ENCODE results near the gene MPPED2. TPM values are rescaled to one million over a fixed set of nuclear protein-coding genes. Genes with fewer than 3 reads are reported as not detected.

The MPPED2 gene
- total RNA-seq, 1 experiment from 2014 or later = not detected

- no peak overlapping the region for H2AFZ ChIP-seq (ENCODE audit: low read depth, low read length, poor library complexity, severe bottlenecking)
- H3K4me1 ChIP-seq (ENCODE audit: control insufficient read depth in 1 of 2, insufficient read depth in 2 of 2, low read length in 2 of 2) = no peaks in the 10 kb centered on the region
- ChIA-PET CTCF (no interaction called here), RAD21 (ENCODE audit: low non-redundant PET in 1 of 2, low total read pairs in 2 of 2, uncharacterized antibody in 2 of 2, unreplicated experiment in 2 of 2) (no interaction called here), POLR2A (no interaction called here)
- no peak overlapping the region for H3K9ac ChIP-seq (ENCODE audit: low read length)
- H3K27ac ChIP-seq (ENCODE audit: low read depth, low read length) = no peak overlapping the region
- no peaks in the 10 kb centered on the region for H4K20me1 ChIP-seq (ENCODE audit: insufficient read depth)
- no peak overlapping the region for H3K4me2 ChIP-seq (ENCODE audit: low read length)
- H3K9me3 ChIP-seq (ENCODE audit: control insufficient read depth in 1 of 2, insufficient read depth in 1 of 2, low read depth in 1 of 2, low read length in 2 of 2) = no peaks in the 10 kb centered on the region
- H3K79me2 ChIP-seq (ENCODE audit: insufficient read depth, low read length) = no peaks in the 10 kb centered on the region
- no peaks in the 10 kb centered on the region for H3K36me3 ChIP-seq (ENCODE audit: control insufficient read depth in 1 of 2, insufficient read depth in 2 of 2, low read length in 2 of 2)
- intact Hi-C loops (cut with micrococcal nuclease) = no loop called here
- H3K4me3 ChIP-seq (replicated peaks in 1 of 2; ENCODE audit: low read depth in 1 of 2, low read length in 2 of 2) = no peak overlapping the region
- DNase-seq (ENCODE audit: low read depth, low spot score) (no peak), ATAC-seq (no peak)
- no TSS peak for BruUV-seq (replicated peaks)
- peaks cover 70% of the 10 kb centered on the region for H3K27me3 ChIP-seq (ENCODE audit: insufficient read depth, low read length)
- TF ChIP-seq ZFX (IDR thresholded peaks at IDR 0.05) (no peak), CEBPB (IDR thresholded peaks at IDR 0.05; ENCODE audit: low read depth) (no peak), EZH2 (IDR thresholded peaks at IDR 0.05) (no peak), ELF1 (IDR thresholded peaks at IDR 0.05; ENCODE audit: borderline replicate concordance, low read depth) (no peak), ZNF274 (IDR thresholded peaks at IDR 0.05; ENCODE audit: low read depth, low read length) (no peak)
- no peaks in the 10 kb centered on the region for H3K9me2 ChIP-seq (ENCODE audit: insufficient read depth)
Measured at GRCh38 chr11:30411383-30411782, 174.8 kb downstream of the MPPED2 start.

GRCh38 chr11:30406978-30407762 lies 179.0 kb downstream of the MPPED2 start:
- BruUV-seq (replicated peaks) = no TSS peak
- Histone ChIP-seq H3K9ac (ENCODE audit: low read length) (no peak overlapping the region), H3K4me2 (ENCODE audit: low read length) (no peak overlapping the region), H3K27ac (ENCODE audit: low read depth, low read length) (no peak overlapping the region), H3K9me2 (ENCODE audit: insufficient read depth) (no peaks in the 10 kb centered on the region), H3K79me2 (ENCODE audit: insufficient read depth, low read length) (no peaks in the 10 kb centered on the region), H3K4me1 (ENCODE audit: control insufficient read depth in 1 of 2, insufficient read depth in 2 of 2, low read length in 2 of 2) (no peaks in the 10 kb centered on the region), H2AFZ (ENCODE audit: low read depth, low read length, poor library complexity, severe bottlenecking) (no peak overlapping the region), H3K9me3 (ENCODE audit: control insufficient read depth in 1 of 2, insufficient read depth in 1 of 2, low read depth in 1 of 2, low read length in 2 of 2) (no peaks in the 10 kb centered on the region), H3K27me3 (ENCODE audit: insufficient read depth, low read length) (peaks cover 55% of the 10 kb centered on the region), H3K4me3 (replicated peaks in 1 of 2; ENCODE audit: low read depth in 1 of 2, low read length in 2 of 2) (no peak overlapping the region), H3K36me3 (ENCODE audit: control insufficient read depth in 1 of 2, insufficient read depth in 2 of 2, low read length in 2 of 2) (no peaks in the 10 kb centered on the region), H4K20me1 (ENCODE audit: insufficient read depth) (no peaks in the 10 kb centered on the region)
- DNase-seq (ENCODE audit: low read depth, low spot score) (no peak), ATAC-seq (no peak)
- intact Hi-C loops (cut with micrococcal nuclease) = no loop called here
- CTCF ChIA-PET = no interaction called here
- POLR2A ChIA-PET = no interaction called here
- RAD21 ChIA-PET (ENCODE audit: low non-redundant PET in 1 of 2, low total read pairs in 2 of 2, uncharacterized antibody in 2 of 2, unreplicated experiment in 2 of 2) = no interaction called here
- TF ChIP-seq TCF7L2 (IDR thresholded peaks at IDR 0.05; ENCODE audit: borderline replicate concordance, extremely low read depth, insufficient read depth, insufficient read length) (no peak), SRF (IDR thresholded peaks at IDR 0.05; ENCODE audit: low read depth) (no peak), ZFX (IDR thresholded peaks at IDR 0.05) (no peak), SIN3A (IDR thresholded peaks at IDR 0.05; ENCODE audit: low read depth) (no peak), POLR2AphosphoS5 (IDR thresholded peaks at IDR 0.05; ENCODE audit: low read depth, low read length) (no peak), CTCF (IDR thresholded peaks at IDR 0.05 in 2 of 3, conservative IDR thresholded peaks at IDR 0.05 in 1 of 3; ENCODE audit: borderline replicate concordance in 1 of 3, insufficient read depth in 1 of 3, low read depth in 2 of 3, low read length in 2 of 3) (no peak), JUND (IDR thresholded peaks at IDR 0.05) (no peak), YY1 (IDR thresholded peaks at IDR 0.05; ENCODE audit: extremely low read depth, insufficient replicate concordance, low read depth, low read length) (no peak), CEBPB (IDR thresholded peaks at IDR 0.05; ENCODE audit: low read depth) (no peak), ZNF274 (IDR thresholded peaks at IDR 0.05; ENCODE audit: low read depth, low read length) (no peak), MAX (IDR thresholded peaks at IDR 0.05) (no peak), FOSL1 (IDR thresholded peaks at IDR 0.05; ENCODE audit: low read depth) (no peak), REST (IDR thresholded peaks at IDR 0.05; ENCODE audit: low read depth) (no peak)
